NCI-H2196 treated with DMSO at 0.1 percent for 48 hours (cell line): Measurements from ENCODE around the gene ACSBG1.
"Not testable (repeated sequence)": the region's sequence is repeated elsewhere in the genome, so short reads cannot be mapped to it uniquely, and the experiment has no call there.

Experiments
- DNase-seq: peaks from one replicate; lab custom pipeline; 2025; ENCODE audit not compliant: unreplicated experiment; lab: John Stamatoyannopoulos, UW

ACSBG1 gene

DNA sequence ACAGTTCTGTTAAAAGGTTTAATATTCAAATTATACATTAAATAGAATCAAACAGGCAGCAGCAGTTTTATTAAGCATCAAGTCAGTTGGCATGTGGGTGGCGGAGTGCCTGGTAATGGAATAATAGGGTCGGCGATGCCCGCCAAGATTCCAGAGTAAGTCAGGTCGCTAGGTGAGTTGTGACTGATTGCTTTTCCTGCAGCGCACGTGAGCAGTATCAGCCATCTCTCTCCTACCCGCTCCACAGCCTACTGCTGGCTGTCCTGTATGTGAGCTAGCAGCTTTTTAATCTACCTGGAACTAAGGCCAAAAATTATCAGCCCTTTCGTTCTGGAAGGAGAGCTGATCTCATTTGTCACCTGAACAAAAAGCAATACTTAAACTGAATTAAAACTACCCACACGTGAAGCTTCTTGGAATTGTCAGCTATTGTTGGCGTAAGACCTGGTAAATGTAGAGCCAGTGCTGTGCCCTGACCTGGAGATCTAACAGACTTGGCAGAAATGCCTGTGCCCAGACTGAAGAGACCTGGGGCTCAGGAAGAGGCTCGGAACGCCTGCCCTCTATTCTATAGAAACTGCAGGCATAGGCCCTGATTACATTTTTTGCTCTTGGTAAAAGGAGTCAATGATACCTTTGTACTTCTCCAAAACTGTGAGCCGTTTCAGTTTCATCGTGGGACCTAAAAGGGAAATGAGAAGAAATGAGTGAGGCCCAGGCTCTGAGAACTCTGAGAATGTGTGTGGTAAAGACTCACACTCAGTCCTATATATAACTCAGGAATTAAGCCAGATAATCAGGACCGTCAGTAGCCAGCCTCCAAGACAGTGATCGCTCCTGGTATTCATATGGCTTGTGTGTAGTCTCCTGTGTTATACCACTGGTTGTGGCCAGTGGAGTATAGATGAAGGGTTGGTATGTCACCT, 63.3 kb downstream of the ACSBG1 start:
- no peak for DNase-seq

DNA sequence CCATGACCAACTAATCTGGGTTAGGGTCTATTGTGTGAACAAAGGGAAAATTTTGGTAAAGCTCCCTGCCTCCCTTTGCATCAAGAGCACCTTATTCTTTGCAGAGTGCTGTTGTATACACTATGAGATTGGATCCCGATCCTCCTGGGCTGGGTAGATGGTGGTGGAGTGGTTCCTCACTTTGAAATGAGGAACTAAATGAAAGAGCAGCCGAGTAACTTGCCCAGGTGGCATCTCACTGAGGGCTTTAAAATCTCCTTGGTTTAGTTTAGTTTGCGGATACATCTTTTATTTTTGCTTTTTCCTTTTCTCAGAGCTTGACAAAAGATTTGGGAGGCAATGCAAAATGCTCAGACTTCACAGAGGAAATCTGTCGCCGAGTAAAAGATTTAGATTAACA, 65.8 kb downstream of the ACSBG1 start:
- DNase-seq, result no peak

DNA sequence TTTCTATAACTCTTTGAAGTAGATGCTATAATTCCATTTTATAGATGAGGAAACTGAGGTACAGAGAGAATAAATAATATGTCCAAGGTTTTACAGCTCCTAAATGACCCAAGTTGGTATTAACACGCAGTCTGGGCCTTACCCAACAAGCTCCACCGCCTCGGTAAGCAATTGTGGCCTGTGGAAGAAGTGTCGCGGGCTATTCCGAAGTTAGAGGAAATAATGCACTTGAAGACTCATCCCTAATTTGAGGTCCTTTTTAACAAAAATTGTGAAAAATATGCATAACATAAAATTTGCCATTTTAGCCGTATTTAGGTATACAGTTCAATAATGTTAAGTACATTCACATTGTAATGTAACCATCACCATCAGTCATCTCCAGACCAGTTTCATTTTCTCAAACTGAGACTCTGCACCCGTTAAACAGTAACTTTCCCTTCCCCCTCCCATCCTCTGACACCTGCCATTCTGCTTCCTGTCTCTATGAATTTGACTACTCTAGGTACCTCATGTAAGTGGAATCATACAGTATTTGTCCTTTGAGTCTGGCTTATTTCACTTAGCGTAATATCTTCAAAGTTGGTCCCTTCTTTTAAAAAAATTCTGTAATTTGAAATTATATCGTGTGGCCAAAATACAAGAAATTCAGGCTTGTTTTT, 67.0 kb downstream of the ACSBG1 start:
- DNase-seq, result no peak

DNA sequence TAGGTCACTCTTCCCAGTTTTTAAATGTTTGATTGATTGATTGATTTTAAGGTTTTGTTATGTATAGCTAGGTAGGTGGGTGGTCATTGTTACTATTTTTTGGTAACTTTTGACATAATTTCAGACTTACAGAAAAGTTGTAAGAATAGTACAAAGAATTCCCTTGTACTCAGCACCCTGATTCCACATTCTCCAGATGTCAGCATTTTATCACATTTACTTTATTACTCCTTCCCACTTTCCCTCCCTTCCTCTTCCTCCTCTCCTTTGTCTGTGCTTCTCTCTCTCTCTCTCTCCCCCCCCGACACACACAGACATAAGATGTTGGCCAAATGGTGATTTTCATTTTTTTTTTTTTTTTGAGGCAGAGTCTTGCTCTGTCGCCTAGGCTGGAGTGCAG, 70.4 kb downstream of the ACSBG1 start:
- no peak for DNase-seq

DNA sequence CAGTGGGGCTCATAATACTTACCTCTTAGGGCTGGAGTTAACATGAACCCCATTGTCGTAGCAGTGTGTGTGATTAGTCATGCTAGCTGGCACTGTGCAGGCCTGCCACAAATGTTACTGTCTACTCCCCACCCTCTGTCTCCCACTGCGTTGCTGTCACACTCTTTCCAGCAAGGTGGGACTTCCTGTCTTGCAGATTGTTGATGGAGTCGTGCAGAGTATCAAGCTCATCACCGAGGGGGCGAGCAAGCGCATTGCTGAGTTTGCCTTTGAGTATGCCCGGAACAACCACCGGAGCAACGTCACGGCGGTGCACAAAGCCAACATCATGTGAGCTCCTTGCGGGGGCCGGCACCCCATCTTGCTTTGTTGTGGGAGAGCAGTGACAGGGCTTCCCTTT, 72.3 kb downstream of the ACSBG1 start:
- DNase-seq, result no peak

DNA sequence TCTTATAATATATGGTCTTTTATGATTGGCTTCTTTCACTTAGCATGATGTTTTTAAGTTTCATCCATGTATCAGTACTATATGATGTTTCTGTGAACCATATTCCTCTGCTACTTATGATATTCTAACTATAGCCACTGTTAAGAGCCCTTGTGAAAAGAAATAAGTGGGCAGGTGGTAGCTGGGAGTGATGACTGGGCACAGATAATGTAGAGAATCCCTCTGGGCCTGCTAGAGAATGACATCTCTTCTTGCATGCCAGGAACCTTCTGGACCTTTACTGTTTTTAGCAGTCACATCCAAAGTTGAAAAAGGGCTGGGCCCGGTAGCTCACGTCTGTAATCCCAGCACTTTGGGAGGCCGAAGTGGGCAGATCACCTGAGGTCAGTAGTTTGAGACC, 75.0 kb downstream of the ACSBG1 start:
- no peak for DNase-seq

DNA sequence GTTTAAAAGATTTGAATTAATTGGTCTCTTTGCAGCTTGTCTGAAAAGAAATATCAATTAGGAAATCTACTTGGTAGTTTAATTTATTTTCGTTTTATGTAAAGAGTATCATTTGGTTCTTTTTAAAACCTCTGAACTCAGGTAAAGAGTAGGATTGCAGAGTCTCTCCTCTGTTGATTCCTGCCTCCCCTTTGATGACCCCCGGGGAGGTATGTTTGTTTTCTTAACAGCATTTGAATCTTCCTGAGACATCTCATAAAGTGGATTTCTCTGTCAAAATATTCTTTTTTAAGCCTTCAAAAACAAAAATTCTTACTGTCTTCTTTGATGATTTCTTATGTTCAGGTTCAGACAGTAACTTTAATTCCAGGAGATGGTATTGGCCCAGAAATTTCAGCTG, 77.2 kb downstream of the ACSBG1 start:
- DNase-seq, result no peak

DNA sequence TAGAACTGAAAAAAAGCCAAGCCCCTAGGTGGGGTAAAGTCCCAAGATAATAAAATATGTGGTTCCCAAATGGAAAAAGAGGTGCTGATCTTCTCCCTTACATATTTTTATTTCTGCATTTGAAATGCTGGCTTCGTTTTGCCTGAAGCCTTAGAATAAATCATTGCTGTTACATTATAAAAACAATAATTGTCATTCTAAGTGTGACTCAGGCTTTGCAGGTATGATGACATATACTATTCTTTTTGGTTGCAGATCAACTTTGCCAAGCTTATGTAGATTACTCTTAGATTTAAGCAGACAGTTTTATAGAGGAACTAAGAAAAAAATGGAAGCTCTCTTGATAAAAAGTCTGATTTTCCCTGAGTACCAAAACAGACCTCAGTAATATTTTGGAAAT, 77.7 kb downstream of the ACSBG1 start:
- DNase-seq, result no peak

DNA sequence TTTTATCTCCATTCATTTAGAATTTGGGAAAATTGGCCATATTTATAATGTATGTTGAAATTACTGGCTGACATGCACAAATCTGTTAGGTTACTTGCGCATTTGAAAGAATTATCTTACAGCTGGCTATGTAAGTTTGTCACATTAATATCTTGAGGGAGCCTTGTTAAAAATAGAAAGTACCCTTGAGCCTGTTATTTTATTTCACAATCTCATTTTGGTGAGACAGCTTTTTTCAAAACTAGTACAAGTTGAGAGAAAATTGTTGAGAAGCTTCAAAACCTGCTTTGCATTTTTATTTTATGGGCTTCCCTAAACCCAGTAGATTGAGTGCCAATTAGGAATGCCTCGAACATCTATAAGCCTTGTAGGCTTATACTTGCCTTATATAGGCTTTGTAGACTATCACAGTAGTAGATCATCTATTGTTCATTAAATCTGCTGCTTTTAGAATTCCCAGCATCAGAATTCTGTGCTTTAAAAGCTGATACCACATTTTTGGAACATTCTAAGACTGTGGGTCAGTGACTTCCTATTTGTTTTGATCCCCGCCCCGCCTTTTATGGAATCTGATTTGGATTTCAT, 78.9 kb downstream of the ACSBG1 start:
- DNase-seq, result no peak

DNA sequence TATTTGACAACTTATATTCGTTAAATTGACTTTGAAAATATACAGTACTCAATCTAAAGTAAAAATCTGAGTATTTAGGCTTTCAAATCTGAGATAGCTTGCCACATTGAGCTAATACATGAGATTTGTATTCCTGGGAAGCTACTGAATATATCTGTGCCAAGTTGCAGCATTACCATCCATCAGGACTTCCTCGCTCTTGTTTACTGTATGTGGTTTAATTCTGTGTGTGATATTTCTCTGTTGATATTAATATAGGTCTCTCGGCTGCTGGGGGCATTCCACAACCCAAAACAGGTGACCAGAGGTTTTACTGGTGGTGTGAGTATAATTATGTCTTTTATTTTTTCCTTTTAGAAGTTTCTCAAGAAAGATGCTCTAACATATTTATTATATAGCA, 79.4 kb downstream of the ACSBG1 start:
- DNase-seq, result no peak

DNA sequence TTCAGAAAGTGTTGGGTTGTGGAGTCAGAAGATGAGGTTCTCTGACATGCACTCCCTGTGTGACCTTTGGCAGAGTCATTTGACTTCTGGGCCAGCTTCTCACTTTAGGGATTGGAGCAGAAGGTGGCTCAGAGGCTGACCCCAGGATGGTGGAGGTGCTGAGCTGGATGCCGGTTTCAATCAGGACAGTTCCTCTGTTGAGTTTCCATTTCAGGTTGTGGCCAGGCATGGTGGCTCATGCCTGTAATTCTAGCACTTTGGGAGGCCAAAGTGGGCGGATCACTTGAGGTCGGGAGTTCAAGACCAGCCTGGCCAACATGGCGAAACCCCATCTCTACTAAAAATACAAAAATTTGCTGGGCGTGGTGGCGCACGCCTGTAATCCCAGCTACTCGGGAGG, 83.3 kb downstream of the ACSBG1 start:
- DNase-seq, result not testable (repeated sequence)

DNA sequence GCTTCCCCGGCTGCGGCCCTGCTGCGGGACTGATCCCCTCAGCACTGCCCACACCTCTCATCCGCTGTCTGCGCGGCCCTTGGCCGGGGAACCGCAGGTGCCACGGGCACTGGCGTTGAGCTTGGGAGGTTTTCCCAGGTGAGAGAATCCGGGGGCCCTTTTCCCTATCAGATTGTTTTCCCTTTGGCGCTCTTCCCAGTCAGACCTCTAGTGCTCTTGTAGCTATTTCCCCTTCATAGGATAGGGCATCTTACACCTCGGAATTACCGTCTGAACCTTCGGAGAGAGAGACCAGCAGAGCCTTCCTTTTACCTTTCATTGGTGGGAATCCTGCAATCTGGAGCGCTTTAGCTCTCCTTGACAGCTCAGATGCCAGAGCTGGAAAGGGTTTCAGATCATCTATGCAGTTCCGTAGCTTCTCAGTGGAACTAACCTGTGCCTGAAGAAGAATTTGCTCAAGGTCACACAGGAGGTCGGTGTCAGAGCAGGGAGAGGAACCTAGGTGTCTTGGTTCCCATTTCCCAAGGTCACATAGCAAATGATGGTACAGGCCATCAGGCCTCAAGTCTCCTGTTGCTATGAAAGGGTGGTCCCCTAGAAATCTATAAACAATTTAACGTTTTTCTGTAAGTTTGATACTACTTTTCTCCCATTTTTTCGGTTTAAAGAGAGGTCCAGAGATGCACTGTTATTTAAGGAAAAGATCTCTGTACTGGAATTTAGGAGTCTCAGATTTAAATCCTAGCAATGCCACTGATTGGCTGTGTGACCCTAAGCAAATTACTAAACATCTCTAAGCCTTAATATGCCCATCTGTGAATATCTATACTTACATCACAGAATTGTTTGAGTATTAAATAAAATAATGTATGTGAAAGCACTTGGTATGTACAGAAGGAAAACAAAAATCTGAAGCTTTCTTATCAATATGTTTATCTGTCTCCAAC, 84.3 kb downstream of the ACSBG1 start:
- no peak for DNase-seq

DNA sequence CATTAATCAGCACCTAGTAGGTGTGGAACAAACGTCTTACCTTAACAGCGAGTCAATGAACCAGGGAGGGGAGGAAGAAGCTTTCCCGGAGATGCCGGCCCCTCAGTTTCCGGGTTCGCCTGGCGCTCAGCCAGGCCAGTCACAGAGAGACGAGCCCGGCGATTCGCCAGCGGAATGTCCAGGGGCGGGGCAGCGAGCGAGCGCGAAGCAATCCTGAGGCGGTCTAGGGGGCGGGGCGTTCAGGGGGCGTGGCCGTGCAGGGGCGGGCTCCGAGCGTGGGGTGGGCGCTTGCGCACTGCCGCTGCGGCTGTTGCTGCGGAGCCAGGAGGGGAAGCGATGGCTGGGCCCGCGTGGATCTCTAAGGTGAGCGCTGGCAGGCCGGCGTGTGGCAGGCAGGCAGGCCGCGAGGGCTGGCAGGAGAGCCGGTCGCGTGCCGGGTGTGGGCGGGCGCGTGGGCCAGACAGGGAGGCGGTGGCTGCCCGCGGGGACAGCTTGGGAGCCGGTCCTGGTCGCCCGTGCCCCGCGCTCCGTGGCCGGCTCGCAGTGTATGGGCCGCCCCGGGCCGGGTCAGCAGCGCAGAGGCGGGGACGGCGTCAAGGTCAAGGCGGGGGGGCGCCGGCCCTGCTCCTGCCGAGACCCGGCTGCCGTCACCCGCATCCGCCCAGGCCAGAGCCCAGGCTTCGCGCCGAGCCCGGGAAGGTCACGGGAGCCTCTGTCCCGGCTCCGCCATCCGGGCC, 85.1 kb downstream of the ACSBG1 start, which contains the start of gene IDH3A:
TSS of gene IDH3A (plus strand) at position 295 of the 737 bp plus-strand sequence. CDS start at position 337, 42 bp downstream.
- DNase-seq, result peak; percentile 71

DNA sequence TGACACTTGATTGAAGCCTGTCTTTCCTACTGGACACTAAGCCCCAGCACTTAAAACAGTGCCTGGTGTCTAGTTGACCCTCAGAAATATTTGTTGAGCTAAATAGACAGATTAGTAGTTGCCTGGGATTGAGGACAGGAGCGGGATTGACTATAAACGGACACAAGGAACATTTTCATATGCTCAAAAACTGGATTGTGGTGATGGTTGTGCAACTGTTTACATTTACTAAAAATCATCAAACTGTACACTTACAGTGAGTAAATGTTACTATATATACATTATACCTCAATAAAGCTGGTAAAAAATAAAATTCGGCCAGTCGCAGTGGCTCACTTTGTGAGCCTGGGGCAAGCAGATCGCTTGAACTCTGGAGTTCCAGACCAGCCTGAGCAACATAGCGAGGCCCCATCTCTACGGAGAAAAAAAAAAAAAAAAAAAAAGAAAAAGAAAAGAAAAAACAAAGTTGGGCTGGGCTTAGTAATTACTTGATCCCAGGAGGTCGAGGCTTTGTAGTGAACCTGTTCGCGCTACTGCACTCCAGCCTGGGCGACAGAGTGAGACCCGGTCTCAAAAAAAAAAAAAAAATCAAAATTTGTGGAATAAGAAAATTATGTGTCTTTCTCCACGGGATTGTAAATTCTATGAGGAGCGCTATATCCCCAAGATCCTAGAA, 85.8 kb downstream of the ACSBG1 start:
- DNase-seq, result no peak

DNA sequence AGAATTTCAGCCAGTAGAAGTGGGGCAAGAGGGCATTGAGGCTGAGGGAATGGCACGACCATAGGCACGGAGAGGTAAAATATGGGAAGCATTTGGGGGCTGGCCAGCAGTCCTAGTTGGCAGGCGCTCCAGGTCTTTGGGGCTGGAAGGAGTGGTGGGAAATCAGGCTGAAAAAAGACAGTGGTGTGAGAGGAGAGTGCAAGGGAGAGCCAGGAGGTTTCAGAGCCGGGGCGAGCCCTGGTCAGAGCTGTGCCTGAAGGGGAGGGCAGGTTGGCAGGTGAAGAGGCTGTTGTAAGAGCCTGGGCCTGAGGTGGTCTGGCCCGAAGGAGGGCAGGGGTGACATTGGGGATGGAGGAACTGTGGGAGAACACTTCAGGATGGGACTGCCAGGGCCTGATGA, 86.8 kb downstream of the ACSBG1 start:
- no peak for DNase-seq

DNA sequence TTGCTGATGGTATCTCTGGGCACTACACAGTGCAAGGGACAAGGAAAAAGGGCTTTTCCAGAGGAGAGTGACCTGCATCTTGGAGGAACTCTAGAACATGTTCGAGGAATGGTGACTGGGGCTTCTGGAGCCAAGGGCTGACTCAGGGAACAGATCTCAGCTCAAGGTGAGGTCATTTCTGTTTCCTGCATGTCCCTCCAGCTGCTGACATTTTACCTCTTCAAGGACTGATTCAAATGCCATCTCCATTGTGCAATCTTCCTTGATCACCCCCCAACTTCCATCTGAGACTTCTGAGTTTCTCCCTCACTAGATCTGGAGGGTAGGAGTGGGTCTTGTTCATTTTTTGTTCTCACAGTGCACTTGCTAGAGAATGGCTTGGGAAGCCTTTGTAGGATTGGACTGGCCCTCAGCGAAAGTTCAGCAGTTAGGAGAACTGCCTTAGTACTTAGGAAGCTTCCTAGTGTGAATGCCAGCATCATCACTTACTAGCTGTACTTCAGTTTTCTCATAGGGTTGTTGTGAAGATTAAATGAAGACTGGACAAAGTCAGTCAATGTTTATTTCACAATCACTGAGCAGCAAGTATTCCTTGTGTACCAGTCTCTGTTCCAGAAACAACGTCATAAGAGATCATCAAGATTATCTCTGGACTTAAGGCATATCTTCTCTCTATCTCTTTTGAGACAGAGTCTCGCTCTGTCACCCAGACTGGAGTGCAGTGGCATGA, 87.8 kb downstream of the ACSBG1 start:
- no peak for DNase-seq

DNA sequence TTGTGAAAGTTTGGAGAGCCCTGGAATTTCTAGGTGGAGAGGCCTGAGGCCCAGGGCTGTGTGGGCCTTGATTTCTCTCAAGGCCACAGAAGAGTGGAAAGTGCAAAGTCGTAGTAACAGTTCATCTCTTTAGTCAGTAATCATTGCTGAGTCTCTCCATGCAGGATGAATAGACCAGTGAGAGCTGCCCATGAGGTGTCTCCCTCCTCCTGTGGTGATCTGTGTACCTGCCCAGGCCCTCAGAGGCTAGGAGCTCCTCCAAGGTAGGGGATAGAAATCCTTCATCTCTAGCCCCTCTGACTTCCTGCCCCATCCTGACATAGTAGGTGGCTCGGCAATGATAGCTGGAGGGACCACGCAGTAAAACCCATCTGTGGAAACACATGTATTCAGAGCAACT, 92.0 kb downstream of the ACSBG1 start:
- no peak for DNase-seq

DNA sequence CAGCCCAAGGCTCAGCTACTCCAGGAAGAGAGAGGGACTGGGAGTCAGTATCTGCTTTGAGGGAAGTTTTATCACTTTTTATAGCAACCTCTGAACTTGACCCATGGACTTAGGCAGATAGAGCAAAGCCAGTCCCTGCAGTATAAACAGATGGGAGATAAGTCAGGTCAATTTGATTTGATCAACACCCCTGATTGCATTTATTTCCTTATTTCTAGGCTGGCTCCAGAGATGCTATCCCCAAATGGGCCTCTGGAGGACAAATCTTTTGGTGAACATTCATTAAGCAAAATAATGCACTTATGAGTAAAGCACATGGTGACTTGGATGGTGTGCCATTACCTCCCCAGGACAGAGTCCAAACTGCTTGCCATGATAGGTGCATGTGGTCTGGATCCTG, 94.1 kb downstream of the ACSBG1 start:
- no peak for DNase-seq

DNA sequence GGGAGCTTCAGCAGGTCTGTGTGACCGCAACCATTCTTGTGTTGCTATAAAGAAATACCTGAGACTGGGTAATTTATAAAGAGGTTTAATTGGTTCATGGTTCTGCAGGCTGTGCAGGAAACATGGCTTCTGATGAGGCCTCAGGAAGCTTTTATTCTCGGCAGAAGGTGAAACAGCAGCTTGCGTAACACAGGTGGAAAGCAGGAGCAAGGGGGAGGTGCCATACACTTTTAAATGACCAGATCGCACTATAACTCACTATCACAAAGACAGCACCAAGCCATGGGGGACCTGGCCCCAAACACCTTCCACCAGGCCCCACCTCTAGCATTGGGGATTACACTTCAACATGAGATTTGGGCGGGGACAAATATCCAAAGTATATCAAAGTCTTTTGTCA, 94.8 kb downstream of the ACSBG1 start:
- DNase-seq, result no peak
